PFSK-1 (cell line): Measurements from ENCODE around the gene CDC42BPG.

Experiments
- POLR2AphosphoS5 ChIP-seq: IDR thresholded peaks from 2 replicates; pipeline ENCODE4 v1.6.1; 2012; ENCODE audit warnings: low read depth, mild to moderate bottlenecking, control low read depth, low read length, moderate library complexity
- TAF1 ChIP-seq: IDR thresholded peaks from 2 replicates; pipeline ENCODE4 v1.6.1; 2012; ENCODE audit warnings: low read length, control low read depth, borderline replicate concordance; ENCODE audit not compliant: insufficient read depth

DNA sequence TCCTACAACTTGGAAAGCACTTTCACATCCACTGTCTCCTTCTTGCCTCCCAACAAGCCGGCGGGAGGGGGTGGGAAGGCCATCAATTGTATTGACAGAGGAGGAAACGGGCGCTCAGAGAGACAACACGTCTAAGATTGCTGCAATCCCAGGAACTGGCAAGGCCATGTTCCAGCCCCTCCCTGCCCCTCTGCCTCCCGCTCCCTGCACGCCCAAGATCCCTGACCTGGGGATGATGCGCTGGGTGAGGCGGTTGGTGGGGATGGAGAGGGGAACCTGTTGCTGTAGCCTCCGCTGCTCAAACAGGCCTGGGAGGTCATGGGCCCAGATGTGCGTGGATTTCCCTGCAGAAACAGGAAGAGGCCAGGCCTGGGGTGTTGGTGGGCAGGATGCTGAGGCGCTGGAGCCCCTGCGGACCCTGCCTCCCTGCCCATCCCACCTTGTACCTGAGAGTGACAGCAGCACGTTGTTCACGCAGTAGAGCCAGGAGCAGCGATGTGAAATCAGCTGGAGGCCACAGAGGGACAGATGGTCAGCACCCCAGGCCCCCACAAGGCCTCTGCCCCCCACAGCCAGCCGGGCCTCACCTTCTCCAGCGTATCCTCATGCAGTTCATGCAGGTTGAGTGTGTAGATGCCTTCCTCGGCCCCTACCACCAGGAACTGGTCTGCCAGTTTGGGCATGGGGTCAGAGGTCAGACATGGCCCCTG, 48.3 kb downstream of the CDC42BPG start:
- TF ChIP-seq POLR2AphosphoS5 (no peak), TAF1 (no peak)
